Lower lobe of right lung (tissue), 2 donors: Measurements from ENCODE around the gene KCNH8. TPM values are rescaled to one million over a fixed set of nuclear protein-coding genes. Genes with fewer than 3 reads are reported as not detected.

Source experiments
- ATAC-seq, 2 donors: fragments of 200-7000 bp; cut with Tn5 transposase; one replicate each; pipeline ENCODE4 v1.9.1; 2020 to 2022; ENCODE audit warnings: mild to moderate bottlenecking in 2 of 2, moderate library complexity in 2 of 2
- DNase-seq: peaks from one replicate; pipeline ENCODE4 v3.0.0-alpha.2; 2020
- H3K27ac ChIP-seq: fragments of 200-600 bp; one replicate; pipeline ENCODE4 v1.8.0; 2022
- H3K27me3 ChIP-seq: fragments of 200-600 bp; one replicate; pipeline ENCODE4 v1.8.0; 2022; ENCODE audit warnings: low read depth
- H3K36me3 ChIP-seq: fragments of 200-600 bp; one replicate; pipeline ENCODE4 v1.8.0; 2022; ENCODE audit warnings: mild to moderate bottlenecking
- H3K4me1 ChIP-seq: fragments of 200-600 bp; one replicate; pipeline ENCODE4 v1.8.0; 2022
- H3K4me3 ChIP-seq: fragments of 200-600 bp; one replicate; pipeline ENCODE4 v1.8.0; 2022; ENCODE audit warnings: mild to moderate bottlenecking
- H3K9me3 ChIP-seq: fragments of 200-600 bp; one replicate; pipeline ENCODE4 v1.8.0; 2022
- CTCF ChIP-seq: fragments of 200-600 bp; IDR thresholded peaks from one replicate; pipeline ENCODE4 v1.8.0; 2022; ENCODE audit warnings: antibody characterized with exemption, mild to moderate bottlenecking
- intact Hi-C: fragments of 100-400 bp; cut with DNase I; formaldehyde crosslinking; loops from one replicate; pipeline ENCODE4 v1.11.0; 2022
- microRNA-seq: library from miRNA; unstranded; fragments of <30 nt; microRNA quantifications from one replicate; pipeline ENCODE4 v1.2.0, GENCODE V29; 2020; ENCODE audit warnings: borderline number of aligned reads
- total RNA-seq: library from RNA; stranded (reverse); fragmentation: NEBNext Ultra II Directional; extraction: Animal tissue kit (Norgen Biotek cat#: 25700); gene quantifications from one replicate; pipeline ENCODE4 v1.2.1, GENCODE V29; 2021
- donor health status: DM: no; HTN: yes; CAD: no; lungs with severe emphysema.

KCNH8 gene
- total RNA-seq, 1 donor from 2014 or later = 0.12 TPM

GRCh38 chr3:19547665-19548464 is 399.6 kb downstream of the KCNH8 start:
- no peak for DNase-seq
- TF ChIP-seq CTCF = no peak
- no peak for ATAC-seq

GRCh38 chr3:19559724-19560442 is 411.6 kb downstream of the KCNH8 start:
- Histone ChIP-seq H3K9me3 (no peaks in the 10 kb centered on the region), H3K4me3 (no peak overlapping the region), H3K27me3 (no peaks in the 10 kb centered on the region), H3K4me1 (no peaks in the 10 kb centered on the region), H3K36me3 (no peaks in the 10 kb centered on the region), H3K27ac (no peak overlapping the region)
- DNase-seq (no peak), ATAC-seq (no peak)
- no peak for TF ChIP-seq CTCF
- intact Hi-C loops = no loop called here

More at GRCh38 chr3:19547665-19548464, 399.6 kb downstream of the KCNH8 start:
- intact Hi-C loops = no loop called here
- no peaks in the 10 kb centered on the region for H3K27me3 ChIP-seq
- no peaks in the 10 kb centered on the region for H3K36me3 ChIP-seq
- no peak overlapping the region for H3K27ac ChIP-seq
- H3K4me1 ChIP-seq = no peaks in the 10 kb centered on the region
- H3K9me3 ChIP-seq = no peaks in the 10 kb centered on the region
- H3K4me3 ChIP-seq = no peak overlapping the region

GRCh38 chr3:19573644-19574043 is 425.3 kb downstream of the KCNH8 start:
- Histone ChIP-seq H3K9me3 (no peaks in the 10 kb centered on the region), H3K4me1 (no peaks in the 10 kb centered on the region), H3K27me3 (no peaks in the 10 kb centered on the region), H3K27ac (no peak overlapping the region), H3K4me3 (no peak overlapping the region), H3K36me3 (no peaks in the 10 kb centered on the region)
- intact Hi-C loops = no loop called here
- DNase-seq (no peak), ATAC-seq (no peak)
- no peak for TF ChIP-seq CTCF

- TF ChIP-seq CTCF = no peak
- DNase-seq = no peak
- no peaks in the 10 kb centered on the region for H3K27me3 ChIP-seq
- no peaks in the 10 kb centered on the region for H3K9me3 ChIP-seq
- intact Hi-C loops = no loop called here
- ATAC-seq = no peak
- no peaks in the 10 kb centered on the region for H3K36me3 ChIP-seq
- H3K27ac ChIP-seq = no peak overlapping the region
- H3K4me3 ChIP-seq = no peak overlapping the region
- no peaks in the 10 kb centered on the region for H3K4me1 ChIP-seq
Measured at GRCh38 chr3:19574268-19574667, 426.0 kb downstream of the KCNH8 start.

- Histone ChIP-seq H3K4me1 (no peaks in the 10 kb centered on the region), H3K27me3 (no peaks in the 10 kb centered on the region), H3K36me3 (no peaks in the 10 kb centered on the region), H3K9me3 (no peaks in the 10 kb centered on the region), H3K27ac (no peak overlapping the region), H3K4me3 (no peak overlapping the region)
- ATAC-seq (peak; percentile 64 to 76), DNase-seq (no peak)
- intact Hi-C loops = no loop called here
- no peak for TF ChIP-seq CTCF
Measured at GRCh38 chr3:19576343-19576742, 428.0 kb downstream of the KCNH8 start.

Small RNAs within 50 kb of the gene (microRNA-seq; reads per million reads assigned to microRNA genes)
- not detected for gene MIR4791
